ENCODE results near the gene CAPRIN1.

- TF ChIP-seq TCF12 (IDR thresholded peaks at IDR 0.05) (no peak), NFIC (IDR thresholded peaks at IDR 0.05; ENCODE audit: borderline replicate concordance) (no peak), EP300 (IDR thresholded peaks at IDR 0.05; ENCODE audit: borderline replicate concordance in 1 of 2, low read depth in 1 of 2, low read length in 1 of 2) (no peak), SMC3 (IDR thresholded peaks at IDR 0.05; ENCODE audit: low read depth, low read length) (no peak), CHD2 (IDR thresholded peaks at IDR 0.05; ENCODE audit: low read length, partially characterized antibody) (no peak), POLR2AphosphoS5 (IDR thresholded peaks at IDR 0.05; ENCODE audit: low read depth, low read length) (no peak), RAD21 (IDR thresholded peaks at IDR 0.05; ENCODE audit: low read length) (no peak), YY1 (IDR thresholded peaks at IDR 0.05; ENCODE audit: low read depth) (no peak), ELF1 (IDR thresholded peaks at IDR 0.05) (no peak), MEF2A (IDR thresholded peaks at IDR 0.05; ENCODE audit: borderline replicate concordance, low read depth) (no peak), SIN3A (IDR thresholded peaks at IDR 0.05; ENCODE audit: borderline replicate concordance, low read depth, low read length) (no peak), USF2 (IDR thresholded peaks at IDR 0.05; ENCODE audit: borderline replicate concordance, low read depth, low read length) (no peak)
- TF ChIP-seq, protein P1, sequence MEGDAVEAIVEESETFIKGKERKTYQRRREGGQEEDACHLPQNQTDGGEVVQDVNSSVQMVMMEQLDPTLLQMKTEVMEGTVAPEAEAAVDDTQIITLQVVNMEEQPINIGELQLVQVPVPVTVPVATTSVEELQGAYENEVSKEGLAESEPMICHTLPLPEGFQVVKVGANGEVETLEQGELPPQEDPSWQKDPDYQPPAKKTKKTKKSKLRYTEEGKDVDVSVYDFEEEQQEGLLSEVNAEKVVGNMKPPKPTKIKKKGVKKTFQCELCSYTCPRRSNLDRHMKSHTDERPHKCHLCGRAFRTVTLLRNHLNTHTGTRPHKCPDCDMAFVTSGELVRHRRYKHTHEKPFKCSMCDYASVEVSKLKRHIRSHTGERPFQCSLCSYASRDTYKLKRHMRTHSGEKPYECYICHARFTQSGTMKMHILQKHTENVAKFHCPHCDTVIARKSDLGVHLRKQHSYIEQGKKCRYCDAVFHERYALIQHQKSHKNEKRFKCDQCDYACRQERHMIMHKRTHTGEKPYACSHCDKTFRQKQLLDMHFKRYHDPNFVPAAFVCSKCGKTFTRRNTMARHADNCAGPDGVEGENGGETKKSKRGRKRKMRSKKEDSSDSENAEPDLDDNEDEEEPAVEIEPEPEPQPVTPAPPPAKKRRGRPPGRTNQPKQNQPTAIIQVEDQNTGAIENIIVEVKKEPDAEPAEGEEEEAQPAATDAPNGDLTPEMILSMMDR (IDR thresholded peaks at IDR 0.05) = no peak
- TF ChIP-seq, protein P2, sequence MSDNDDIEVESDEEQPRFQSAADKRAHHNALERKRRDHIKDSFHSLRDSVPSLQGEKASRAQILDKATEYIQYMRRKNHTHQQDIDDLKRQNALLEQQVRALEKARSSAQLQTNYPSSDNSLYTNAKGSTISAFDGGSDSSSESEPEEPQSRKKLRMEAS (IDR thresholded peaks at IDR 0.05; ENCODE audit: low read depth) = no peak
These were observed 94.9 kb downstream of the CAPRIN1 start for GRCh38 chr11:34146411-34146810.
